ENCODE results near the gene VRK3.
"Not testable (repeated sequence)": the region's sequence is repeated elsewhere in the genome, so short reads cannot be mapped to it uniquely, and the experiment has no call there.

Gene VRK3

DNA sequence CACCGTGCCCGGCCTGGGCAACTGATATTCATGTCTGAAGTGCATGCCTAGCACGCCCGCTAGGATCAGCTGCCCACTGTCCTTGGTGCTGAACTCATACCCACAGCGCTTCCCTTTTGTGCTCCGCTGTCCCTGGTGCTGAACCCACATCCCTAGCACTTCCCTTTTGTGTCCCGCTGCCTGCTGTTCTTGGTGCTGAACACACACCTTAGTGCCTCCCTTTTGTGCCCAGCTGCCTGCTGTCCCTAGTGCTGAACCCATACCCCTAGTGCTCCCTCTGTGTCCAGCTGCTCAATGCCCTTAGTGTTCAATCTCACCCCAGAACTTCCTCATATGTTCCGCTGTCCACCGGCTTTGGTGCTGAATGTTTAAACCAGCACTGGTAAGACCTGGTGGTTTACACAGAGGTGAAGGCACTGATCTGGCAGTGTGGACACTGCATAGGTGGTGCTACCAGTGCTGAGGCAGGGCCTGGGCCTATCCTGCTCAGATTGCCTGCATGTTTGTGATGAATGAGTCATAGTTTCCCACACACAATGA lies 37.9 kb downstream of the VRK3 start:
- peak; percentile 72 for DNase-seq (ENCODE audit: low read depth)

DNA sequence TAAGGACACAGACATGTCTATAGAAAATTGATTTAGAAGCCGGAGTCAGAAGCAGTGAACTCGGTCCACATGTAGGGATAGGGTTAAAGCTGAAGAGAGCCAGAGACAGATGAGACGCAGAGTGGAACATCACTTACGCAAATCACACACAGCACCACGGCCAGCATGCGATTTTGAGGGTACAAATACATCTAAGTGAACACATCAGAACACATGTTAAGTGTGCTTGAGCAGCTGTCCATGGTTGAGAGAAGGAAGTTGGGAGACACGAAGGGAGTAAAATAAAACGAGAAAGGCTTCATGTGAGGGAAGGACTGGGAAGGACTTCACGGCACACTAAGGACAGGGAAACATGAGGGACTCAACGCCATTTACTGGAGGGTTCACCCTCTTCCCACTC lies 38.8 kb downstream of the VRK3 start:
- DNase-seq (ENCODE audit: low read depth) = no peak

DNA sequence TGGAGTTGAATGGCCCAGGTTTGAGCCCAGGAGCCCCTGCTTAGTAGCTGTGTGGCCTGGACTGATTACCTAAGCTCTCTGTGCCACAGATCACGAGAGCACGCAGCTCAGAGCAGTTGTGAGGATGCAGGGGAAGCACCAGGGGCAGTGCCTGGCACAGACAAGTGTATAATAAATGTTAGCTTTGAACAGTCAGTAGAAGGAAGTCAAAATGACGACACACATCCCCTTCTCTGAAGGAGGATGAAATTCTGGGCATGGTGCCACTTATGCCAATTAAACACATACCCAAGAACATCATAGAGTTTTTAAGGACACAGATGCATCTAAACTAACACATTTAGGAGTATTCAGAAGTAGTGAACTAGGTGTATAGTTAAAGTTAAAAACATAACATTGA lies 39.3 kb downstream of the VRK3 start:
- no peak for DNase-seq (ENCODE audit: low read depth)

DNA sequence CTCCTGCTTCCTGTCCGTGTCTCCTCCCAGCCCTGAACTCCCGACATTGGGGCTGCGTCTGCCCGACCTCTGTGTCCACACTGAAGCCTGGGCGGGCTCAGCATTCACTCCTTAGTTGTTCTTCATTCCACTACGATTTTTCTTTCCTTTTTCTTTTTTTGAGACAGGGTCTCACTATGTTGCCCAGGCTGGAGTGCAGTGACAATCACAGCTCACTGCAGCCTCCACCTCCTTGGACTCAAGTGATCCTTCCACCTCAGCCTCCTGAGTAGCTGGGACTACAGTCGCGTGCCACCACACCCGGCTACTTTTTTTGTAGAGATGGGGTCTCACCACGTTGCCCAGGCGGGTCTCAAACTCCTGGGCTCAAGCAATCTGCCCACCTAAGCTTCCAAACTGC lies 40.7 kb downstream of the VRK3 start:
- no peak for DNase-seq (ENCODE audit: low read depth)

DNA sequence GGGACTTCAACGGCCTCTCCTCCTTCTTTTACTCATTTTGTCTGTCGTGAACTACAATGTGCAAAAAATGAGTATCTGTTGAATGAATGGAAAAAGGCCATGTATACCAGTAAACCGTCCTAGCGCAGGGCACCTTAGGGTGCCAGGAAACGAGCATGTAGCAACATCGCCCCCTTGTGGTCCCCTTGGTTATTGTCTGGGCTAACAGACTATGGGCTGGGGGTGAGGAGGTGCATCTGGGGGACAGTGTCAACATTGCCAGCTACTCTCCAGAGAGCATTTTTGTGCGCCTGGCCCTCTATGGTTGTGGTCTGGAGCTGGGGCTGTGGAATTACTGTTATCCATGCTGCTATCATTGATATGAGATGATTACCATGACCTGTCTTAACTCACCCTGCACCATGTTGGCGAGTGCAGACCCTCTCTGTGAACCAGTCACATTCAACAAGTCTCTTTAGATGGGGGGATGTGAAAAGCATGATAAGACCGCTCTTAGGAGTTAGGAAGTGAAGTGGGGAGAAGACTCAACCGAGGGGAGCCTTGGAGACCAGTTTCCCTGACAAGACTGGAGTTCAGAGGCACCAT lies 41.4 kb downstream of the VRK3 start:
- DNase-seq (ENCODE audit: low read depth) = peak; percentile 17

DNA sequence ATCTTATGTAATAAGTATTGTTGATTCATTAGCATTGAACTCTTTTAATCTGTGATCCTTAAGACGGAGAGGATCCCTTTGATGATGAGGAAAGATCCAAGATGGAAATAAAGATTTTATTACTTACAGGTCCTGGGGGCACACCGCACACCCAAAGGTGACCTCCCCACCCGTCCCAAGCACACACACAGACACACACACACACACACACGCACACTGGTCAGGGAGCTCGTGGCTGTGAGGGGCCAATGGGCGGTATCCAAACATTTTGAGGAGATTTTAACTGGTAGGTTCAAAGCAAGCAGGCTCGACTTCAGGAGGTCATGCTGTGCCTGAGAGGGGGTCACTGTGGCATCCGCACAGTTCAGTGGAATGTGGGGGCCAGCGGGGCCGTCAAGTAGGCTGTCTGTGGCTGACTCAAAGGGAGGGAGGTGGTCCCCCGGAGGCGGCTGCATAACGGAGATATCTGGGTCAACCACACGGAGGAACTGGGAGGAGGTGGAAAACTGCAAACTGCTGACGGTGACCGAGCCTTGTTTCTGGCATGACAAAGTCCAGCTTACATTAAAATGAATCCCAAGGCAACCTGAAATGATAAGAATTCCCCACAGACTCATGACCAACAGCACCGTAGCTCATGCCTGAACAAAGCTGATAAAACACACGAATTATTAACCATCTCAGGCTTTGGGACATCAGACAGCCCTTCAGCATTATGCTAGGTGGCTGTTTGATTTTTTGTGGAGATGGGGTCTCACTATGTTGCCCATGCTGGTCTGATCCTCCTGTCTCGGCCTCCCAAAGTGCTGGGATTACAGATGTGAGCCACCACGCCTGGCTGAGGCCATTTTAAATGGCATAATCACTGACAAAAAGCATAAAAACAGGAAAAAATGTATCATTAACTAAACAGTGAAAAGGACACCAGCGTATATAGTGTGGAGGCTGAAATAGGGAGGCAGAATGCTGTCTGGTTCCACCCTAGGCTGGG lies 43.3 kb downstream of the VRK3 start:
- DNase-seq (ENCODE audit: low read depth) = no peak

DNA sequence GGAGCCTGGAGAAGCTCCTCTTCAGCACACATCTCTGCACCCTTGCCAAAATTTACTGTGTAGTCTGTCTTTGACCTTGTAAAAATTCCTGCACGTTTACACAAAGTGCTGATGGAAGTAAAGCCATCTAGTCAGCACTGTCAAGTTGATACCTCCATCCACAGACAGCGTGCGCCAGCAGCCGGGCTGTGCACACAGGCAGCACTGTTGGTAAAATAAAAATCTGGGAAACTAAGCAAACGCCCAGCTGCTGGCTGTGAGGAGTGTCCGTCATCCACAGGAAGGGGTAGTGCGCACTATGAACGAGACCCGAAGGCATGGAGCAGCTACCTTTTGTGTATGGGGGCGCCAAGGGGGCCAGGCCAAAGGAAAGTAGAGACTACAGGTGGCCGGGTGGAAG lies 46.8 kb downstream of the VRK3 start:
- DNase-seq (ENCODE audit: low read depth) = no peak

DNA sequence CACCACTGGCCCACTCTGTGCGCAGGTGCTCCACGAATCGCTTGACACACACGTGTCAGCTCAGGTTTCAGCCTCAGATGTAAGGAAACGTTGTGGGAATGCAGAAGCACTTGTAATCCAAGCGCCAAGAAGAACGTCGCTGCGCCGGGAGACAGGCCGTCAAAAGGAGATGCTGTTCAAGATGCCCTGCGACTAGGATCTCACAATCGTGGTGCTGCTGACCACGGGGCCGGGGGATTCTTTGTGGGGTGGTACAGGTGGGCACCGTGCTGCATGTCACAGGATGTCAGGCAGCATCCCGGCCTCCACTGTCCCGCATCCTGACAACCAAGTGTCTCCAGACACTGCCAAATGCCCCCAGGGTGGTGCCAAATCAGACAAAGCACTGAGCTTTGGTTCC lies 47.3 kb downstream of the VRK3 start:
- no peak for DNase-seq (ENCODE audit: low read depth)

DNA sequence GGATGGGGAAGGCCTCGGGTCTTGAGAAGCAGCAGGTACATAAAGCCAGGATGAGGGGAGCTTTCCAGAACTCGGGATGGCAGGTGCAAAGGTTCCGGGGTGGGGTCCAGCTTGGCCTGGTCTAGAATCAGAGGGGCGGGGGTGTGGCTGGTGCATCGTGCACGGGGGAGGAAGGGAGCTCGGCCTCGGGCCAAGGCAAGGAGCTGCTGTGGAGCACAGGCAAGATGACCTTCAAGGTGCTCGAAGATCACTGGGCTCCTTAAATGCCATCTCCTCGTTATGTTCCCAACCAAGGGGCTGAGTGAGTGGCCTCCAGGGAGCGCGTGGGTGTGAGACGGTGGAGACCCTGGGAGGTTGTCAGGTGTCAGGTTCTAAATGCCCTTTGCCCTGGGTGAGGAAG lies 48.1 kb downstream of the VRK3 start:
- no peak for DNase-seq (ENCODE audit: low read depth)

DNA sequence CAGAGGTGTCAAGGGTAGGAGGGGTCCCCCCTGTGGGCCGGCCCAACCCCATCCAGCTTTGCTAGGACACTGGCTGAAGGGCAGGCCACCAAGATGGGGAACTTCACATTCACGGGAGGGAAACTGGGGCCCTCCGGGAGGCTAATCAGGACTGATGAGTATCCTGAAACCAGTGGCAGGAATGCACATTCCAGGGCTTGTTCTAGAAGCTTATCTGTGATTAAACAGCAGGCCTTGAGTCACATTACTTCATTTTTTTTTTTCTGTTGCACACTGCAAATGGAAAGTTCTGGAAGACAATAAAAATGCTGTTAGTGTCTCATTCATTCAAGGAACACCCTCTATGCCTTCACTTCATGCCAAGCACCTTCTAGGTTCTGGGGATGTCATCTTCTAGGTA lies 48.7 kb downstream of the VRK3 start:
- no peak for DNase-seq (ENCODE audit: low read depth)

DNA sequence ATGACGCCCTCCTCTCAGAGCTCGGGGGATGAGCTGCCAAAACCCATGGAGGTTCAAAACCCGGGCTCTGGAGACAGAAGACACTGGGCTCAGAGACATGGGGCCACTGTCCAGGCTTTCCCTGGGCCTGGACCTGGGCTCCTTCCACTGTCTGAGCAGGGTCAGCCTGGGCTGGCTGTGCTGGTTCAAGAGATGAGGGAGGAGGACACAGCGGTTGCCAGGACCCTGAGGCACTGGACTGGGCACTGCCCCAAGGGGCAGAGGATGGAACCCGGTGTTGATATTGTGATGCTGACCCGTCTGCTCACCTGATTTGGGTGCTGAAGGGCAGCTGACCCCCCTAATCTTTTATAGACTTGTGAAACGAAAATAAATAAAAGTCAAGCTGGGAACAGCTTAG lies 50.1 kb downstream of the VRK3 start:
- no peak for DNase-seq (ENCODE audit: low read depth)

DNA sequence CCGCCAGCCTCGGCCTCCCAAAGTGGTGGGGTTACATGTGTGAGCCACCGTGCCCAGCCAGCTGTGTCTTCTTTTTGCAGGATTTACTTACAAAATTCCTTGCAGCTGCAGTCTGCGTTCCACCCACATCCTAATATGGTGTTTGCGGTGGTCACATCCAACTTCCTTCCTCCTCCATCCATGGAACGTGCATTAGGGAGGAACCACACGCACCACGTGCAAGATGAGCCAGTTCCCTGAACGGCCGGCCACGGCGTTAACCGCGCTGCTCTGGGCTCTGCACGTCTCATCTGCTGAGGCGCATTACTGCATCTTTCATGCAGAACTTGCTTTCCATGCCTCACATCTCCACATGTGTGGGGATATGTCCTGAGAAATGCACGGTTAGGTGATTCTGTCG lies 51.2 kb downstream of the VRK3 start:
- no peak for DNase-seq (ENCODE audit: low read depth)

DNA sequence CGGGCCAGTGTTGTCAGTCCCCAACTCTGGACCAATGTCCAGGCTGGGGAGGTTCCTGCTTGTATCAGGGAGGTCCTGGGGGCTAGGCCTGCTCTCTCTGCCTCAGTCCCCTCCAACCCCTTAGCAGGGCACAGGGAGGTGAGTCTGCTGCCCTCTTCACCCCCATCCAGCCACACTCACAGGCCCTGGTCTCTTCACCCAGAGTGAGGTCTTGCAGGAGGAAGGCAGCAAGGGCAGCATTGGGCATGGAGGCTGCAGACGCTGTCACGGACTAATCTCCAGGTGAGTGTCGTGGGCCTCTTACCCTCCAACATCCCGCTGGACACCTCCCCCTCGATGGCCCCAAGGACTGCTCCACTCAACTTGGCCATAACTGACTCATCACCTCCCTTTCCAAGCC lies 52.3 kb downstream of the VRK3 start:
- no peak for DNase-seq (ENCODE audit: low read depth)

DNA sequence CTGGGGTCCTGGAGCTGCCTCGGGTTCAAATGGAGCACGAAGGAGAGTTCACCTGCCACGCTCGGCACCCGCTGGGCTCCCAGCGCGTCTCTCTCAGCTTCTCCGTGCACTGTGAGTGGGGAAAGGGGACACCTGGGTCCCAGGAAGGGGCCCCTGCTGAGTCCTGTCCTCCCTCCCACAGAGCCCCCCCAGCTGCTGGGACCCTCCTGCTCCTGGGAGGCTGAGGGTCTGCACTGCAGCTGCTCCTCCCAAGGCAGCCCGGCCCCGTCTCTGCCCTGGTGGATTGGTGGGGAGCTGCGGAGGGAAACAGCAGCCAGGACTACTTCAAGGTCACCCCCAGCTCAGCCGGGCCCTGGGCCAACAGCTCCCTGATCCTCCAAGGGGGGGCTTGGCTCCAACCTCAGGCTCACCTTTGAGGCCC lies 53.2 kb downstream of the VRK3 start:
- no peak for DNase-seq (ENCODE audit: low read depth)

DNA sequence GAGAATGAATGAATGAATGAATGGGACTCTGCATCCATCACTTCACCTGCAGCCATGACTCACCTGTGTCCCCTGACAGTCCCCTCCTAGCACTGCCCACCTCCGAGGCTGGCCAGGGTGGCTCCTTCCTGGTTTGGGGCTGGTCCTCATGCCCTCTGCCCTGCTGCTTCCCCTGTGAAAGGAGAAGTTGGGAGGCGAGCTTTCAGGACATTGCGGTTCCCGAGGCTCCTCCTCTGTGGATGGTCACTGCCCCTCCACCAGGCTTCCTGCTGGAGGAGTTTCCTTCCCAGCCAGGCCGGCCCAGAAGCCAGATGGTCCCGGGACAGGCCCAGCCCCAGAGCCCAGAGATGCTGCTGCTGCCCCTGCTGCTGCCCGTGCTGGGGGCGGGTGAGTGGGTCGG lies 55.8 kb downstream of the VRK3 start:
- DNase-seq (ENCODE audit: low read depth) = not testable (repeated sequence)

DNA sequence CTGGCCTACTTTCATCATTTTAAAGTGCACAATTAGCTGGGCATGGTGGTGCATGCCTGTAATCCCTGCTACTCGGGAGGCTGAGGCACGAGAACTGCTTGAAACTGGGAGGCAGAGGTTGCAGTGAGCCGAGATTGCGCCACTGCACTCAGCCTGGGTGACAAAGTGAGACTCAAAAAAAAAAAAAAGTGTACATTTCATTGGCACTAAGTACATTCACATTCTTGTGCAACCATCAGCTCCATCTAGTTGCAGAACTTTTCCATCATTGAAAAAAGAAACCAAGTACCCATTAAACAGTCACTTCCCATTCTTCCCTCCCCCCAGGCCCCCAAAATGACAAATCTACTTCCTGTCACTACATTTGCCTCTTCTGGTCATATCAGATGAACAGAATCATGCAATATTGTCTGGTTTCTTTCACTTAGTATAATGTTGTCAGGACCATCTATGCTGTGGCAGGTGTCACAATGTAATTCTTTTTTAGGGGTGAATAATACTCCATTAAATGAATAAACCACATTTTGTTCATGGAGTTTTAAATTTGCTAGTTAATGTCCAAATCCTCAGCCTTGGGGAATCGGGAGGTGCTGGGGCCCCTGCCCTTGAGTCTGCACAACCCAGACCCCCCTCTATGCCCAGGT lies 56.8 kb downstream of the VRK3 start:
- no peak for DNase-seq (ENCODE audit: low read depth)

DNA sequence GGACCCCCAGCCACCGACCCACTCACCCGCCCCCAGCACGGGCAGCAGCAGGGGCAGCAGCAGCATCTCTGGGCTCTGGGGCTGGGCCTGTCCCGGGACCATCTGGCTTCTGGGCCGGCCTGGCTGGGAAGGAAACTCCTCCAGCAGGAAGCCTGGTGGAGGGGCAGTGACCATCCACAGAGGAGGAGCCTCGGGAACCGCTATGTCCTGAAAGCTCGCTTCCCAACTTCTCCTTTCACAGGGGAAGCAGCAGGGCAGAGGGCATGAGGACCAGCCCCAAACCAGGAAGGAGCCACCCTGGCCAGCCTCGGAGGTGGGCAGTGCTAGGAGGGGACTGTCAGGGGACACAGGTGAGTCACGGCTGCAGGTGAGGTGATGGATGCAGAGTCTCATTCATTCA lies 64.2 kb downstream of the VRK3 start, which contains the start of gene SIGLEC11:
SIGLEC11 (minus strand) TSS at position 193 of the 400 bp plus-strand sequence; CDS start at position 102, 91 bp downstream.
- not testable (repeated sequence) for DNase-seq (ENCODE audit: low read depth)

DNA sequence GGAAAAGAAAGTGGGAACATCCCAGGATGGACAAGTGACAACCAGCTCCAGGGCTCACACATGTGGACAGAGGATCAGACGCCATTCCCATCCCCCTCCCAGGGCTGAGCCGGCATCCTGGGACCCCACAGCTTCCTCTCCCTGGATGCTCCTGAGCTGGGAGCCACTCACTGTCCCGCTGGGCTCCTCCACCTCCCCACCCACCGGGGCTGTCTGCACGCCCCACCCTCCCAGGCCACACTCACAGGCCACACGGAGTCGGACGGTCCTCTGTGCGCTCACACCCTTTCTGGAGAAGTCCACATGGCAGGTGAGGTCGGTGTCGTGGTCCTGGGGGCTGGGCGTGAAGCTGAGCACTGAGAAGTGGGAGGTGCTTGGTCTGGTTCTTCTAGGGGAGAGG lies 65.3 kb downstream of the VRK3 start:
- DNase-seq (ENCODE audit: low read depth) = not testable (repeated sequence)

DNA sequence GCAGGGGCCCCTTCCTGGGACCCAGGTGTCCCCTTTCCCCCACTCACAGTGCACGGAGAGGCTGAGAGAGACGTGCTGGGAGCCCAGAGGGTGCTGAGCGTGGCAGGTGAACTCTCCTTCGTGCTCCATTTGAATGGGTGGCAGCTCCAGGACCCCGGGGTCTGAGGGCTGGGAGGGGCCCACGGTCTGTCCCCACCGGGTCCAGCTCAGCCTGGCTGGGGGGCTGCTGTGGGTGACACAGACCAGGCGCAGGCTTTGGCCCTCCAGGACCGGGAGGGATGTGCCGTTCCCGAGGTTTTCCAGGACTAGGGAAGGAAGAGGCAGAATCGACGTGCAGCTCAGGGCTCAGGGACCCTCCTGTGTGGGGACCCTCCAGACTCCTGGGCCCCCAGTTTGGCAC lies 66.6 kb downstream of the VRK3 start:
- DNase-seq (ENCODE audit: low read depth) = not testable (repeated sequence)

DNA sequence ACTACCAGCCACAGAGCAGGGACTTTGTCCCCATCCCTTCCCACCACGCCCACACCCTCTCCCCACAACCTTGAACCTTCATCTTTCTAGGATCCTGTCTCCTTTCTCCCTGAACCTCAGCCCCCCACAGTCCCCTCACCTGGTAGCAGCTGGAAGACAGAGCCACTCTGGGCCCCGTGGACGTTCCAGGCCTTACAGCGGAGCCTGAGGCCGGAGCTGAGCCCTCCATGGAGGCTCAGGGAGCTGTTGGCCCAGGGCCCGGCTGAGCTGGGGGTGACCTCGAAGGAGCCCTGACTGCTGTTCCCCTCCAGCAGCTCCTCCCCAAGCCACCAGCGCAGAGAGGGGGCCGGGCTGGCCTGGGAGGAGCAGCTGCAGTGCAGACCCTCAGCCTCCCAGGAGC lies 67.0 kb downstream of the VRK3 start:
- DNase-seq (ENCODE audit: low read depth) = not testable (repeated sequence)

DNA sequence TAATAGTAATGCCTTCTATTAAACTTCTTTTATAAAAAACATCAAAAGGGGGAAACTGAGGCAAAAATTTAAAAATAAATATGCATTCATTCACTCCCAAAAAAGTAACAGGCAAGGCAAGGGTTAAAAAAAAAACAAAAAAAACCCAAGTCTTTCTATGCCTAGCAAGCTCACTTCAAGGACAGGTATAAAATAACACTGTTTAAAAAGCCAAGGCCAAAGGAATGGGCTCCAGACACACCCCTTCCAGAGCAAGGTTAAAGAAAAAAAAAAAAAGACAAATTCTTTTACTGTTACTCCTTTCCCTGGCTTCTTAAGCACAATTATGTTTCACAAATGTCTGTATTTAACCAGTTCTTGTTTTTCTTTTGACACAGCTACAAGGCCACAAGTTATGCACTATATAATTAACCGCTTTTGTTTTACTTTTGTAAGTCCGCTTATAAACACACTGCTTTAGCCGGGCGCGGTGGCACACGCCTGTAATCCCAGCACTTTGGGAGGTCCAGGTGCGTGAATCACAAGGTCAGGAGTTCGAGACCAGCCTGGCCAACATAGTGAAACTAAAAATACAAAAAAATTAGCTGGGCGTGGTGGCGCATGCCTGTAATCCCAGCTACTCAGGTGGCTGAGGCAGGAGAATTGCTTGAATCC lies 67.8 kb downstream of the VRK3 start:
- DNase-seq (ENCODE audit: low read depth) = no peak

DNA sequence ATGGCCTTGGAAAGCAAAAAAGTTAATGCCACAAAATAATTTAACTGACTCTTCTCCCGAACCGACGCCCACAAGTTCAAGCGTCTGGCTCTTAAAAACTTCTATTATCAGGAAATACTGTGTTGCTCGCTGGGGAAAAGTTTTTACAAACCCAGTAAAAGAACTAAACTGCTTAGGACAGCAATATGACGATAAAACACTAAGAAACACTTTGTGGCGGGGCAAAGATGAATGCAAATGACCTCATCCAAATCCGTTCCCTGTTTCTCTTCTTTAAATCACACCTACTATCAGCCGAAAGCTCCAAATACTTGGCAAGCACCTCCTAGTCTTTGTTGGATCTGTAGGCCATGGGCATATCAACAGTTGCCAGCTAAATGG lies 69.1 kb downstream of the VRK3 start:
- DNase-seq (ENCODE audit: low read depth) = no peak
